HL-60 (cell line): ENCODE measurements around the gene SPRR5.

ENCODE experiments used
- DNase-seq, 2 experiments: peaks; one replicate each; pipeline ENCODE4 v3.0.0-alpha.2; 2010 to 2020; ENCODE audit warnings: low read depth in 1 of 2, low spot score in 1 of 2
- H3K27ac ChIP-seq: fragments of 250-450 bp; sonication (Bioruptor Pico); replicated peaks from 2 replicates; pipeline ENCODE4 v1.5.1; 2020; ENCODE audit warnings: mild to moderate bottlenecking, moderate library complexity
- H3K27me3 ChIP-seq: fragments of 250-450 bp; sonication (Bioruptor Pico); 2 replicates; pipeline ENCODE4 v1.5.1; 2021; ENCODE audit warnings: mild to moderate bottlenecking, moderate library complexity; ENCODE audit not compliant: insufficient read depth, poor library complexity, severe bottlenecking
- H3K4me3 ChIP-seq: replicated peaks from 2 replicates; pipeline ENCODE4 v1.5.1; 2011; ENCODE audit warnings: mild to moderate bottlenecking, control low read depth, low read length; ENCODE audit not compliant: insufficient read depth
- CTCF ChIP-seq: IDR thresholded peaks from one replicate; pipeline ENCODE4 v1.5.1; 2011; ENCODE audit warnings: low read length, control low read depth, inconsistent platforms; ENCODE audit not compliant: insufficient read depth
- GABPA ChIP-seq: IDR thresholded peaks from 2 replicates; pipeline ENCODE4 v1.6.1; 2012; ENCODE audit warnings: low read depth
- POLR2AphosphoS5 ChIP-seq: IDR thresholded peaks from 2 replicates; pipeline ENCODE4 v1.6.1; 2012; ENCODE audit warnings: low read depth
- REST ChIP-seq: IDR thresholded peaks from 2 replicates; pipeline ENCODE4 v1.6.1; 2012; ENCODE audit warnings: low read depth; ENCODE audit not compliant: insufficient replicate concordance
- SPI1 ChIP-seq: IDR thresholded peaks from 2 replicates; pipeline ENCODE4 v1.6.1; 2012; ENCODE audit warnings: low read depth, mild to moderate bottlenecking, borderline replicate concordance

The SPRR5 gene

GRCh38 chr1:152977614-152978013, 30.6 kb downstream of the SPRR5 start:
- no peak for DNase-seq
- Histone ChIP-seq H3K27me3 (no peaks in the 10 kb centered on the region), H3K27ac (no peak overlapping the region), H3K4me3 (no peak overlapping the region)
- TF ChIP-seq POLR2AphosphoS5 = no peak
- no peak for TF ChIP-seq GABPA
- TF ChIP-seq CTCF = no peak
- no peak for TF ChIP-seq SPI1
- no peak for TF ChIP-seq REST

GRCh38 chr1:152980676-152981075, 33.7 kb downstream of the SPRR5 start:
- Histone ChIP-seq H3K4me3 (no peak overlapping the region), H3K27me3 (no peaks in the 10 kb centered on the region), H3K27ac (no peak overlapping the region)
- TF ChIP-seq GABPA (no peak), SPI1 (no peak), CTCF (no peak), REST (no peak), POLR2AphosphoS5 (no peak)
- DNase-seq = no peak

- Histone ChIP-seq H3K4me3 (no peak overlapping the region), H3K27me3 (no peaks in the 10 kb centered on the region), H3K27ac (no peak overlapping the region)
- no peak for TF ChIP-seq REST
- TF ChIP-seq GABPA = no peak
- TF ChIP-seq SPI1 = no peak
- no peak for TF ChIP-seq POLR2AphosphoS5
- no peak for DNase-seq
These were observed 34.3 kb downstream of the SPRR5 start for GRCh38 chr1:152981146-152981871.
